Measurements from ENCODE around the gene ADAMTS12.

- no peak for TF ChIP-seq LARP7 (IDR thresholded peaks at IDR 0.05)
- no peak for TF ChIP-seq RELA (IDR thresholded peaks at IDR 0.05; ENCODE audit: borderline replicate concordance, partially characterized antibody)
These were observed 261.8 kb downstream of the ADAMTS12 start for GRCh38 chr5:33629999-33630398.
